LNCAP (cell line): Measurements from ENCODE around the gene HES2.

ENCODE experiments used
- TF ChIP-seq, protein P1 (sequence below): fragments of 450-650 bp; IDR thresholded peaks from 2 replicates; pipeline ENCODE4 v1.5.1; 2017; ENCODE audit warnings: mild to moderate bottlenecking

Gene HES2

DNA sequence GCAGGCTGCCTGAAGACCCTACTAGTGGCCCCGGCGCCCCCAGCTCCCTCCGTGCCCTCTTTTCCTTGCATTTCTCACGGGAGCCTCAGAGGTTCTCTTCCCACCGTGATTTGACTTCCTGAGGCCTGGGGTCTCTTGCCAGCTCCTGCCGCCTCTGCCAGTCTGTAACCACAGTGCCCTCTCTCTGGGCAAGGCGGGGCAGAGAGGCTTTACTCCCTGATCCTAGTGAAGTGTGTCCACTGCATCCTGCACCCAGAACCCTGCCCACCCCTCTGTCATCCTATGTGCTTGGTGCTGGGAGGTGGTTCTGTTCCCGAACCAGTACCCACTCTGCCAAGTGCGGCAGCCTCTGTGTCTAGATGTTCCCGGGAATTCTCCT lies 7.2 kb upstream of the HES2 start:
- TF ChIP-seq, protein P1, sequence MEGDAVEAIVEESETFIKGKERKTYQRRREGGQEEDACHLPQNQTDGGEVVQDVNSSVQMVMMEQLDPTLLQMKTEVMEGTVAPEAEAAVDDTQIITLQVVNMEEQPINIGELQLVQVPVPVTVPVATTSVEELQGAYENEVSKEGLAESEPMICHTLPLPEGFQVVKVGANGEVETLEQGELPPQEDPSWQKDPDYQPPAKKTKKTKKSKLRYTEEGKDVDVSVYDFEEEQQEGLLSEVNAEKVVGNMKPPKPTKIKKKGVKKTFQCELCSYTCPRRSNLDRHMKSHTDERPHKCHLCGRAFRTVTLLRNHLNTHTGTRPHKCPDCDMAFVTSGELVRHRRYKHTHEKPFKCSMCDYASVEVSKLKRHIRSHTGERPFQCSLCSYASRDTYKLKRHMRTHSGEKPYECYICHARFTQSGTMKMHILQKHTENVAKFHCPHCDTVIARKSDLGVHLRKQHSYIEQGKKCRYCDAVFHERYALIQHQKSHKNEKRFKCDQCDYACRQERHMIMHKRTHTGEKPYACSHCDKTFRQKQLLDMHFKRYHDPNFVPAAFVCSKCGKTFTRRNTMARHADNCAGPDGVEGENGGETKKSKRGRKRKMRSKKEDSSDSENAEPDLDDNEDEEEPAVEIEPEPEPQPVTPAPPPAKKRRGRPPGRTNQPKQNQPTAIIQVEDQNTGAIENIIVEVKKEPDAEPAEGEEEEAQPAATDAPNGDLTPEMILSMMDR: no peak

DNA sequence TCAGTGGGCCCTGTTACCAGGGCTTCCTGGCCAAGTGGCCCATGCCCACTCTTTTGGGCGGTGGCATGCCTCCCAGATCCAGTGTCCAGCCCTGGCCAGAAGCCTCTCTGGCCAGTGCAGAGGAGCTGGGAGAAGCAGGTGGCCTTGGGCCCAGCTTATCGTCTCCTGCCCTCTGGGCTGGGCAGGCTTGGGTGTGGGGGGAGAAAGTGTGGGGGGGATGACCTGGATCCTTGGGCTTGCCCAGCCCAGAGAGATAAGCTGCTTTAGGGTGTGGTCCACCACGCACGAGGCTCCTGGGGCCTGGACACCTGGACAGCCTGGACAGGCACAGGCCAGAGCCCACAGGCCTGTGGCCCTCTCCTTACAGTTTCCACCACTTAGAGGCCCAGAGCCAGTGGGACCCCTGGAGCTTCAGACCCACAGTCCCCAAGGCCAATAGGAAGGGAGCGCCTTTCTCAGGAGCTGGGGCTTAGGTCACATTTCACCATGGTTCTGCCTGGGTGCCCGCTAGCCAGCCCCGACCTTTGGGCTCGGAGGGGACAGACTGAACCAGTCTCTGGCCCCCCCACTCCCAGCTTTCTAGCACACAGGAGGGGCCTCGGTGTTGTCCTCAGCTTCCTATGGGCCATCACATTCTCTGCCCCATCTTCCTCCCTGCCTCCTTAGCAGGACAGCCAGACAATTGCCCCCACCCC lies 6.7 kb upstream of the HES2 start:
- TF ChIP-seq, protein P1: no peak

DNA sequence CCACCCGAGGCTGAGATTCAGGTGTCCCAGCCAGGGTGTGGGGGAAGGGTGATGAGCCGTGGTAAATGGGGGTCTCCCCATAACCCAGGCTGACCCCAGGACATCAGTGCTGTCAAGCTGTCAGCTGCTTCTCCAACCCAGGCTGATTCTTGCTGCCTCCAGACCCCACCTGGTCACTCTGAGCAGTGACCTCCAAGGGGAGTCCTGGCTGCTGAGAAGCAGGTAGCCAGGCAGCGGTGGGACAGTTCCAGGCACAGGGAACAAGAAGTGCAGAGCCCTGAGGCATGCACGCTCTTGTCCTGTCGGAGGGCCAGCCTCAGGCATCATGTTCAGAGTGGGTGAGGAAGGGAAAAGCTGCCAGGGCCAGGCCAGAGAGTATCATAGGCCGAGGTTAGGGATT lies 5.9 kb upstream of the HES2 start:
- TF ChIP-seq, protein P1: no peak

DNA sequence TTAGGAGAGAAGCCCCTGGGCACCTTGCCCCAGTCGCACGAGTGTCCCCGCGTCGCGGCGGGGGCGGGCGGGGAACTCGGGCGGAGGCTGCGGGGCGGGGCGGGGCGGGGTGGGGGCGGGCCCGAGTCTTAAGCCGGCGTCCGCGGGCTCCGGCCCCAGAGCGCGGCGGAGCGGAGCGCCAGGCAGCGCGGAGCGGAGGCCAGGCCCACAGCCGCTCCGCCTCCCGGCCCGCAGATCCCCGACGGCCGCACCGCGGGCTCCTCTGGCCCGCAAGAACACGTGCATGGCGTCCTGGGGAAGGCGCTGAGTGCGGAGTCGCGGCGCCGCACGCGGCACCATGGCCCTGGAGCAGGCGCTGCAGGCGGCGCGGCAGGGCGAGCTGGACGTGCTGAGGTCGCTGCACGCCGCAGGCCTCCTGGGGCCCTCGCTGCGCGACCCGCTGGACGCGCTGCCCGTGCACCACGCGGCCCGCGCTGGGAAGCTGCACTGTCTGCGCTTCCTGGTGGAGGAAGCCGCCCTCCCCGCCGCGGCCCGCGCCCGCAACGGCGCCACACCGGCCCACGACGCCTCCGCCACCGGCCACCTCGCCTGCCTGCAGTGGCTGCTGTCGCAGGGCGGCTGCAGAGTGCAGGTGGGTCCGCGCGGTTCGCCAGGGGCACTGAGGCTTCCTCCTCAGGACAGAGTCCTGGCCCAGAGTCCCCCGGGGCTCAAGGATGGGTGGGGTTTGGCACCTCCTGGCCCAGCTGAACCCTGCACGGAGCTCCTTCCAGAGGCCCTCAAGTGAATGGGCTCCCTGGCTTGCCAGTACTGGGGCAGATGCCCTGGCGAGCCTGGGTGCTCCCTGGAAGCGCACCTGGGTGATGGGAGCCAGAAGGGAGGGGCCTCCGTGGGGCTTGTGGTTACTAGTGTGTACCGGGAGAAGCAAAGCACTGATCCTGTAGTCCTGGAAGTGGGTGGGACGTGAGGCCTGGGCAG lies 5.2 kb upstream of the HES2 start, which contains the start of gene ESPN:
ESPN (plus strand) TSS at position 158 of the 975 bp plus-strand sequence; CDS start at position 338, 180 bp downstream.
- TF ChIP-seq, protein P1: no peak

DNA sequence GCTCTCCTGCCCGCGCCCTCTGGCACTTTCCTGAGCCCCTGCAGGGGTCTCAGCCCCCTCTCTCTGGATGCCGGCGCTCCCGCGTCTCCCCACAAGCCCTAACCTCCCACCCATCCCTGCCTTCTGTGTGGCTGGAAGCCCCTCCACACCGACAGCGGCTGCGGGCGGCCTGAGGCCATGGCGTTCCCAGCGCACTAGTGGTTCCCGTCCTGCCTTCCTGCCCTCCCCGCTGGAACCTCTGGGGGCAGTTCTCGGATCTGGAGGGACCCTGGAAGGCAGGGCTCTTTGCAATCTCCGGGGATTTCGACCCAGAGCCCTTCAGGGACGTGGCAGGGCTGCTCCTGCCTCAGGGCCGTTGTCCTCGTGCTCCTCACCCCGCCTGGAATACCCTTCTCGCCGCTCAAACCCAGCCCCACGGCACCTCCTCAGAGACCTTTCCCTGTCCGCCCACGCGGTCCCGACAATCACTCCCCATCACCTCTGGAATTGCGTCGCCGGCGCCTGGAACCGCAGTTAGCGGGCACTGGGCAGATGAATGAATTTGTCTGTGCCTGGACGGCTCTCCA lies 4.4 kb upstream of the HES2 start:
- TF ChIP-seq, protein P1: no peak

DNA sequence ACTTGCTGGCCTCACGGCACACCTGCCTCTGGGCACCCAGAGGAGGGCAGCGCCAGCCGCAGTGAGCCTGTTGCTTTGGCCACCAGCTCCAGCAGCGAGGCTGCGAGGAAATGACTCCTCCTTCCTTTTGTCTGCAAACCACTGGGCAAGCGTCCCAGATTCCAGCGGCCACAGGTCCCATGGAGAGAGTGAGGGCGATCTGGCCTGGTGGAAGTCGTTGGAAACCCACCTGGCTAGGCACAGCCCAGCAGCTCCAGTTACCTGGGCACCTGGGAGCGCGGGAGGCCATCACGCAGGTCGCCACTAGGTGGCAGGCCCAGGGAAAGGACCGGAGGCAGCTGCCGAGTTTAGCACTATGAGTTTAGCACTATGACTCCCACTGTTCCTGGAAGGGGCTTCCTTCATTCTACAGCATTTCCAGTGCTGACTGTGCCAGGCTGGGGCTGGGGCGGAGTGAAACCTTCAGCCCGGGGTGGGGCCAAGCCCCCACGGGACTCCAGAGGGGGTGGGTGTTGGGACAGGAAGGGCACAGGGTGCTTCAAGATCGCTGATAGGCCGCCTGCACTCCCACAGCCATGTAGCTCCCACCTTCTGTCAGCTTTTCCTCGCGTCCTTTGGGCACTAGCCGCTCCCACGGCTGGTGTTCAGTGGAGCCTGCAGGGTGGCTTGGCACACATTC lies 3.7 kb upstream of the HES2 start:
- TF ChIP-seq, protein P1: peak; percentile 90

DNA sequence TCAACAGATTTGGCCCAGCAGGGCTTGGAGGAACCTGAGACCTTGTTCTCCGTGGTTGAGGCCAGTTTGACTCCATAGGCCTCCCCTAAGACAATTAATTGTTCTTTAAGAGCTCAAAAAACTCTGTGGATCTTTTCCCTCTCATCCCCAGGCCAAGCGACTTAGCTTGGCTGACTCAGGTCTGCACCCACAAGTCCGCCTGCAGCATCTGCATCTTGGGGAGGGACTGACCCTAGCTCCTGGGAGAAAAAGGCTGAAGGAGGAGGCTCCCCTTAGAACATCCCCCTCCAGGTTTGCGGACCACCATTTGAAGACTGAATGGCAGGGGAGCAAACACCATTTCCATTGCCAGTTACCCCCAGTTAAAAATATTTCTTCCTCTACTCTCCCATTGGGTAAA lies 1.5 kb upstream of the HES2 start:
- TF ChIP-seq, protein P1: no peak
